Erythroblast (primary cell): ENCODE measurements around the gene CLDN17.

Experiments
- GATA1 ChIP-seq: IDR thresholded peaks from 2 replicates; pipeline ENCODE4 v1.6.1; 2011; ENCODE audit warnings: low read depth, mild to moderate bottlenecking, control low read depth, low read length, moderate library complexity
- POLR2A ChIP-seq: IDR thresholded peaks from 2 replicates; pipeline ENCODE4 v1.6.1; 2011; ENCODE audit warnings: mild to moderate bottlenecking, low read length

DNA sequence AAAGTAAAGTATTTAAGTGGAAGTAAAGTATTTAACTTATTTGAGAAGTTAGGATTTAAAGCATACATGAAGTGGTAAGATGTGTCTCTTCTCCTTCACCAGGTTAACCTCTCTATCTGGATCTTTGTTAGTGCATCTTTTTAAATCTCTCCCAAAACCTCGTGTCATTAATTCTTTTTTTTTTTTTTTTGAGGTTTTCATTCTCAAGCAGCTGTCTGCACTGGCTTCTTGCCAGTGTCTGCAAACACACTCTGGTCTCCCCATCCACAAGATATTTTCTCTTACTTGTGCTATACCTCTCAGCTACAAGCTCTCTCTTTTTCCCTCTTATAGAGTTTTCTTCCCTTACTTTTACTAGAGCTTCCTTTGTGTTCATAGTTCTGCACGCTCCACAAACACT, 49.0 kb downstream of the CLDN17 start:
- TF ChIP-seq POLR2A (no peak), GATA1 (no peak)
